Erythroblast (primary cell): ENCODE results near the gene PCSK7.

Source experiments
- GATA1 ChIP-seq: IDR thresholded peaks from 2 replicates; pipeline ENCODE4 v1.6.1; 2011; ENCODE audit warnings: low read depth, mild to moderate bottlenecking, control low read depth, low read length, moderate library complexity
- POLR2A ChIP-seq: IDR thresholded peaks from 2 replicates; pipeline ENCODE4 v1.6.1; 2011; ENCODE audit warnings: mild to moderate bottlenecking, low read length

GRCh38 chr11:117228091-117228490 is 3.8 kb downstream of the PCSK7 start:
- no peak for TF ChIP-seq POLR2A
- no peak for TF ChIP-seq GATA1
